GM12864 (cell line): Measurements from ENCODE around the gene CDK19.
"Not testable (repeated sequence)": the region's sequence is repeated elsewhere in the genome, so short reads cannot be mapped to it uniquely, and the experiment has no call there.

Experiments used
- DNase-seq: peaks from one replicate; pipeline ENCODE4 v3.0.0-alpha.2; 2011; ENCODE audit warnings: low read depth
- H3K4me3 ChIP-seq: 2 replicates; pipeline ENCODE4 v1.5.1; 2011; ENCODE audit warnings: mild to moderate bottlenecking, low read depth, low read length, control low read depth
- CTCF ChIP-seq: IDR thresholded peaks from 2 replicates; pipeline ENCODE4 v1.5.1; 2011; ENCODE audit warnings: low read depth, mild to moderate bottlenecking, moderate library complexity, low read length, control low read depth, inconsistent platforms; ENCODE audit errors: missing control alignments

Gene CDK19

DNA sequence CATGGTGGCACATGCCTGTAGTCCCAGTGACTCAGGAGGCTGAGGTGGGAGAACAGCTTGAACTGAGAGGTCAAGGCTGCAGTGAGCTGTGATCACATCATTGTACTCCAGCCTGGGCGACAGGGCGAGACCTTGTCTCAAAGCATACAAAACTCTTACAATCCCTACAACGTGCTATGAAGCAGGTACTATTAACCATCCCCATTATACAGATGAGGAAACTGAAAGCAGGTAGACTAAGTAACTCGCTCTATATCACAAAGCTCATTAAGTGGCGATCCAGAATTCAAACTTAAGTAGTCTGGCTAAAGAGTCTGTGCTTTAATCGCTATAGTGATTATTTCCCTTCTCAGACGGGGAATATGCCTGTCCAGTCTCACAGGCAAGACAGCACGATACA is 54.7 kb downstream of the CDK19 start:
- no peak for DNase-seq
- no peak overlapping the region for H3K4me3 ChIP-seq
- TF ChIP-seq CTCF, result no peak

- not testable (repeated sequence) for DNase-seq, H3K4me3 ChIP-seq
These were observed 55.2 kb downstream of the CDK19 start for GRCh38 chr6:110760098-110760497.

GRCh38 chr6:110757926-110758325 is 57.3 kb downstream of the CDK19 start:
- DNase-seq, result no peak
- TF ChIP-seq CTCF, result no peak
- H3K4me3 ChIP-seq, result no peak overlapping the region

DNA sequence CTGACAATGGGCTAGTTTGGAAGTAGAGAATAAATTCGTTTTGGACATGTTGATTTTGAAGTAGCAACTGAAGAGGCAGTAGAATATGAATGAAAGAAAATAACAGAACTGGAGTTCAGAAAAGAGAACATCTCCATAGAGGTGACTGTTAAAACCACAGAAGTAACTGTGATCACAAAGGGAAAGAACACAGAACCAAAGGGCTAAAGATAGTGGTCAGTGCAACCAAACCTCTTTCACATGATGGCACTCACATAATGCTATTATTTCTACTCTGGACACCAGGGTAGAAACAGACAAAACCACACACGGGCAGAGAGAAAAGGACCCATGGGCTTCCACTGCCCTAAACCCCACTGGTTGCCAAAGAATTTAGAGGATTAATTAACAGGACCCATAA is 58.5 kb downstream of the CDK19 start:
- no peak for TF ChIP-seq CTCF

DNA sequence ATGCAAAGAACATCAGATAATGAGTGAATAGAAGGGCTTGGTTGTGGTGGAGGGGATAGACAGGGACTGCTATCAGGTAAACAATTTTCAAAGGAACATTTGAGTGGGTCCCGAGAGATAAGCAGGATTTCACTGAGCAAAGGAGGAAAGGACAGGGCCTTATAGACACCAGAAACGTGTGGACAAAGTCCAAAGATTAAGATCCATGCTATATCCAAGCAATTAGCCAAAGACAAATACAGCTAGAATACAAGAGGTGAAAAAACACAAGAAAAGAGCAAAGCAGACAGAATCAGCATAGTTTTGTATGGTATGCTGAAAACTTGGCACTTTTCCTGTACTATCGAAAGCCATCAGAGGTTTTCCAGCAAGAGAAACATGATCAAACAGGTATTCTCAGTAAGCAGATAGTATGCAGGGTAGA is 59.8 kb downstream of the CDK19 start:
- H3K4me3 ChIP-seq, result no peak overlapping the region
- TF ChIP-seq CTCF, result no peak

More for the DNA sequence above, 58.5 kb downstream of the CDK19 start:
- no peak overlapping the region for H3K4me3 ChIP-seq
- no peak for DNase-seq

GRCh38 chr6:110753936-110754668 is 61.2 kb downstream of the CDK19 start:
- DNase-seq, H3K4me3 ChIP-seq: not testable (repeated sequence)

More for the DNA sequence above, 59.8 kb downstream of the CDK19 start:
- DNase-seq, result no peak

DNA sequence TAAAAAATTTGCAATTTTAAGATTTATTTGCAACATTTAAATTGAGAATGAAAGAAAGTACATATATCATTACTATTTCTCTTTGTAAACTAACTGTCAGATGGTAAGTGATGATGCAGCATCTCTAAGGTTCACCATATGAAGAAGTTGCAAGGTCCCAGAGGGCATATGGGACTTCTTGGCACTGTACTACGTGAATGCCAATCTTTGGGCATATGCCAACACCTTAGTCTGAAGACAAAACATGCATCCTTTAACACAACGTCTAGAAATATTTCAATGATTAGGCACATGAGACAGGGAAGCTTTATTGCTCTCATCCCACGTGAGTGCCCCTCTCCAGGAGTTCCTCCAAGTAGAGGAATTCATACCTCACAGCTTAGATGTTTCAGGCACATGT is 66.8 kb downstream of the CDK19 start:
- TF ChIP-seq CTCF, result no peak
- DNase-seq, result no peak
- H3K4me3 ChIP-seq, result no peak overlapping the region

DNA sequence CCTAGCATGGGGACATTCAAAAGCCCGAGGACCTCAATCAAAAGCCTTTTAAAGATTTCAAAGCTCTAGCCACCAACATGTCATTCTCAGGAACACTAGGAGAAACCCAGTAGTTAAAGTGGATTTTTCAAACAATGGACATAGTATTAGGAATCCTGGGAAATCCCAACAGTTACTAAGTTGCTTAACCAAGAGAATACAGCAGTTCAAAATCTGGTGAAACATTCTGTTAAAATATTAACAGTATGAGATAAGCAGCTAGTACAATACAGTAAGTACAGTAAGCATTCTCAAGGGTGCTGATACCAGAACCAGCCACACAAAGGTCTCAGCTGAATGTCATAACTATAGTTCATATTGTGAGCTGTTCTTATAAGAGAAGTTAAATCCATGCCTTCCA is 68.6 kb downstream of the CDK19 start:
- no peak overlapping the region for H3K4me3 ChIP-seq
- TF ChIP-seq CTCF, result no peak
- DNase-seq, result no peak
